ENCODE data around the gene KPTN. TPM values are rescaled to one million over a fixed set of nuclear protein-coding genes. Genes with fewer than 3 reads are reported as not detected.

The KPTN gene
- total and polyA plus RNA-seq, 2 donors (not counting 1 experiment from before 2014, with no cell fraction given) = 5.3 to 6.9 TPM

DNA sequence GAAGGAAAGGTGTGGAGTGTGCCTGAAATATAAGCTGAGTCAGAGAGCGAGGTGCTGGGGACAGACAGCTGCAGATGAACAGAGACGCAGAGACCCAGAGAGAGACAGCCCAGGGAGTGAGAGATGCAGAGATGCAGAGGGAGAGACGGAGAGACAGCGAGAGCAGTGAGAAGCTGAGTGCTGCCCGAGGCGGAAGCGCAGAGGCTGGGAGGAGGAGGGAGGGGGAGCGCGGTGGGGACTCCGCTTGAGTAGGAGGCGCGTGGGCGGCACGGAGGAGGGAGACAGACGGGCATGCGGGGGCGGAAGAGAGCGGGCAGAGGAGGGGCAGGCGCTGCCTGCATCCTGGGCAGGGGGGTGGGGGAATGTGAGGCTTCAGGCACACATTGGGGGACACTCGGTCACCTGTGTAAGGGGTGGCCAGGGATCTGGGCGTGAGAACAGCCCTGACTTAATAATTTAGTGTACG, 38.0 kb downstream of the KPTN start:
- no peak for DNase-seq (ENCODE audit: low read depth in 2 of 2)
- no peak overlapping the region for H3K4me3 ChIP-seq (replicated peaks in 1 of 4; ENCODE audit: control extremely low read depth in 1 of 4, insufficient read depth in 1 of 4, low read depth in 3 of 4, low read length in 4 of 4)
- no peaks in the 10 kb centered on the region for H3K9me3 ChIP-seq (ENCODE audit: control insufficient read depth, insufficient read depth, low read depth, low read length)
- H3K36me3 ChIP-seq (ENCODE audit: control insufficient read depth, insufficient read depth, low read length) = no peaks in the 10 kb centered on the region
- no peak overlapping the region for H3K27ac ChIP-seq (ENCODE audit: insufficient read depth, low read length)
- no peaks in the 10 kb centered on the region for H4K20me1 ChIP-seq (ENCODE audit: control insufficient read depth, extremely low read depth, insufficient read depth, low read length)
- no peaks in the 10 kb centered on the region for H3K79me2 ChIP-seq (ENCODE audit: control insufficient read depth, insufficient read depth, low read length)
- H3K4me2 ChIP-seq (ENCODE audit: extremely low read depth, insufficient read depth, low read length) = no peak overlapping the region
- H3K4me1 ChIP-seq (ENCODE audit: control insufficient read depth, extremely low read depth, insufficient read depth, low read length) = no peaks in the 10 kb centered on the region
- H2AFZ ChIP-seq (ENCODE audit: low read length) = no peak overlapping the region
- H3K27me3 ChIP-seq (ENCODE audit: control insufficient read depth, insufficient read depth, low read length) = peaks cover 67% of the 10 kb centered on the region
- TF ChIP-seq, protein P1, sequence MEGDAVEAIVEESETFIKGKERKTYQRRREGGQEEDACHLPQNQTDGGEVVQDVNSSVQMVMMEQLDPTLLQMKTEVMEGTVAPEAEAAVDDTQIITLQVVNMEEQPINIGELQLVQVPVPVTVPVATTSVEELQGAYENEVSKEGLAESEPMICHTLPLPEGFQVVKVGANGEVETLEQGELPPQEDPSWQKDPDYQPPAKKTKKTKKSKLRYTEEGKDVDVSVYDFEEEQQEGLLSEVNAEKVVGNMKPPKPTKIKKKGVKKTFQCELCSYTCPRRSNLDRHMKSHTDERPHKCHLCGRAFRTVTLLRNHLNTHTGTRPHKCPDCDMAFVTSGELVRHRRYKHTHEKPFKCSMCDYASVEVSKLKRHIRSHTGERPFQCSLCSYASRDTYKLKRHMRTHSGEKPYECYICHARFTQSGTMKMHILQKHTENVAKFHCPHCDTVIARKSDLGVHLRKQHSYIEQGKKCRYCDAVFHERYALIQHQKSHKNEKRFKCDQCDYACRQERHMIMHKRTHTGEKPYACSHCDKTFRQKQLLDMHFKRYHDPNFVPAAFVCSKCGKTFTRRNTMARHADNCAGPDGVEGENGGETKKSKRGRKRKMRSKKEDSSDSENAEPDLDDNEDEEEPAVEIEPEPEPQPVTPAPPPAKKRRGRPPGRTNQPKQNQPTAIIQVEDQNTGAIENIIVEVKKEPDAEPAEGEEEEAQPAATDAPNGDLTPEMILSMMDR (conservative IDR thresholded peaks at IDR 0.05 in 1 of 2, IDR thresholded peaks at IDR 0.05 in 1 of 2; ENCODE audit: low read depth in 1 of 2, low read length in 2 of 2) = no peak
- peak; percentile 60 for TF ChIP-seq EZH2 (IDR thresholded peaks at IDR 0.05; ENCODE audit: low read length, missing control alignments)
- H3K9ac ChIP-seq (ENCODE audit: insufficient read depth, low read length) = no peak overlapping the region

DNA sequence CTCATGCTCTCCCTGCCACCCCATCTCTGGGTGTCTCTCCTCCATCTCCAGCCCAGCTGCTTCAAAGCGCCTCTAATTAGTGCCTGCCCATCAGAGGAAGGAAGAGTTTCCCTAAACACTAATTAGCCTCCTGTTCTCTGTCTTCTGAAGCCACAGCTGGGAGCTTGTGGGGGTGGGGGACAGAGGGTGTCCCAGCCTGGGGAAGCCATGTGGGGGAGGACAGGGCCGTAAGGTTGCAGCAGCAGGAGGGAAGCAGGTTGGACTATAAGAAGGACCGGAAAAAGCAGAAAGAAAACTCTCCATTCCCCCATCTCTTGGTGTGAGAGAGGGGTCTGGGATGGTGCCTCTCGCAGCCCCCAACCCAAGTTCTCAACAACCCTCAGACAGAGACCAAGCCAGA, 38.5 kb downstream of the KPTN start:
- Histone ChIP-seq H2AFZ (ENCODE audit: low read length) (no peak overlapping the region), H3K79me2 (ENCODE audit: control insufficient read depth, insufficient read depth, low read length) (no peaks in the 10 kb centered on the region), H3K4me2 (ENCODE audit: extremely low read depth, insufficient read depth, low read length) (no peak overlapping the region), H3K9me3 (ENCODE audit: control insufficient read depth, insufficient read depth, low read depth, low read length) (no peaks in the 10 kb centered on the region), H3K4me1 (ENCODE audit: control insufficient read depth, extremely low read depth, insufficient read depth, low read length) (no peaks in the 10 kb centered on the region), H3K36me3 (ENCODE audit: control insufficient read depth, insufficient read depth, low read length) (no peaks in the 10 kb centered on the region), H3K27ac (ENCODE audit: insufficient read depth, low read length) (no peak overlapping the region), H3K4me3 (replicated peaks in 1 of 4; ENCODE audit: control extremely low read depth in 1 of 4, insufficient read depth in 1 of 4, low read depth in 3 of 4, low read length in 4 of 4) (no peak overlapping the region), H3K9ac (ENCODE audit: insufficient read depth, low read length) (no peak overlapping the region), H3K27me3 (ENCODE audit: control insufficient read depth, insufficient read depth, low read length) (peaks cover 67% of the 10 kb centered on the region), H4K20me1 (ENCODE audit: control insufficient read depth, extremely low read depth, insufficient read depth, low read length) (no peaks in the 10 kb centered on the region)
- no peak for DNase-seq (ENCODE audit: low read depth in 2 of 2)
- no peak for TF ChIP-seq EZH2 (IDR thresholded peaks at IDR 0.05; ENCODE audit: low read length, missing control alignments)
- TF ChIP-seq, protein P1 (conservative IDR thresholded peaks at IDR 0.05 in 1 of 2, IDR thresholded peaks at IDR 0.05 in 1 of 2; ENCODE audit: low read depth in 1 of 2, low read length in 2 of 2) = no peak

DNA sequence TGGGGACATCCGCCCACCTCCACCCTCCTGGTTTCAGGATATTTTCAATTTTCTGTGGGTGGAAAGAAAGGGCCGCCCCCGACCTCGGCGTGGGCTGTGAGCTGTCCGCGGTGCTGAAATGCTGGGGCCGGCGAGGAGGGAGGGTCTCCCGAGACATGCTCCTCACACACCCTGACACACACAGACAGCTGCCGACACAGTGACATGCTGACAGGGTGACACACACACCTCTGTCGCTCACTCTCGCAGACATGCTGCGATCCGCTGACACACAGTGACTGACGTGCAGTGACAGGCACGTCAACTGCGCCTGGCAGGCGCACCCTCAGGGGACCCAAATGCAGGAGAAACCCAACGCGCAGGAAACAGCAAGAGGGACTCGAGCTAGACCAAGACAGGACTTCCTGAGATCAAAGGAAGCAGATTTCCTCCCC, 39.6 kb downstream of the KPTN start:
- Histone ChIP-seq H4K20me1 (ENCODE audit: control insufficient read depth, extremely low read depth, insufficient read depth, low read length) (no peaks in the 10 kb centered on the region), H3K27me3 (ENCODE audit: control insufficient read depth, insufficient read depth, low read length) (peaks cover 63% of the 10 kb centered on the region), H3K36me3 (ENCODE audit: control insufficient read depth, insufficient read depth, low read length) (no peaks in the 10 kb centered on the region), H3K79me2 (ENCODE audit: control insufficient read depth, insufficient read depth, low read length) (no peaks in the 10 kb centered on the region), H3K4me2 (ENCODE audit: extremely low read depth, insufficient read depth, low read length) (no peak overlapping the region), H3K4me1 (ENCODE audit: control insufficient read depth, extremely low read depth, insufficient read depth, low read length) (no peaks in the 10 kb centered on the region), H3K9me3 (ENCODE audit: control insufficient read depth, insufficient read depth, low read depth, low read length) (no peaks in the 10 kb centered on the region), H3K27ac (ENCODE audit: insufficient read depth, low read length) (no peak overlapping the region), H3K4me3 (replicated peaks in 1 of 4; ENCODE audit: control extremely low read depth in 1 of 4, insufficient read depth in 1 of 4, low read depth in 3 of 4, low read length in 4 of 4) (no peak overlapping the region), H2AFZ (ENCODE audit: low read length) (no peak overlapping the region), H3K9ac (ENCODE audit: insufficient read depth, low read length) (no peak overlapping the region)
- no peak for DNase-seq (ENCODE audit: low read depth in 2 of 2)
- TF ChIP-seq, protein P1 (conservative IDR thresholded peaks at IDR 0.05 in 1 of 2, IDR thresholded peaks at IDR 0.05 in 1 of 2; ENCODE audit: low read depth in 1 of 2, low read length in 2 of 2) = no peak
- TF ChIP-seq EZH2 (IDR thresholded peaks at IDR 0.05; ENCODE audit: low read length, missing control alignments) = peak; percentile 82

Measured in fibroblast of lung (primary cell).